HG02938 (cell line): ENCODE results near the gene POLR1D.

Experiments
- ATAC-seq: cut with Tn5 transposase; IDR thresholded peaks from one replicate; pipeline ENCODE4 v1.9.1; 2021; ENCODE audit warnings: mild to moderate bottlenecking, moderate library complexity; ENCODE audit not compliant: unreplicated experiment

The POLR1D gene

DNA sequence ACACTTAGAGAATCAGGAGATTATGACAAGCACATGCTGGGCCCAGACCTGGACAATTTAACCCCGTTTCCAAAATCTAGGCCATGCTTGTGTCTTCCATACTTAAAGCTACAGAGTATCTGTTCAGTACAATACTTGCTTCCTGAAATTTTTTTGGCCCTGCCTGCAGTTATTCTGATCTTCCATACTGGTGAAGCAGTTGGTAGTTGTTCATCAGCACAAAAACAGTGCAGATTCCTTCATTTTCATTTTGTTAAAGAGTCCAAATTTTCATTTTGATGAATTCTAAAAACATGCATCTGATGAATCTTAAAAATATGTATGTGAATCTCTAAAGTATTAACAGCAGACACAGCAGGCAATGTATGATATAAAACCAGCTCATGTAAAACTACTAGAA is 49.2 kb downstream of the POLR1D start:
- ATAC-seq, result no peak

DNA sequence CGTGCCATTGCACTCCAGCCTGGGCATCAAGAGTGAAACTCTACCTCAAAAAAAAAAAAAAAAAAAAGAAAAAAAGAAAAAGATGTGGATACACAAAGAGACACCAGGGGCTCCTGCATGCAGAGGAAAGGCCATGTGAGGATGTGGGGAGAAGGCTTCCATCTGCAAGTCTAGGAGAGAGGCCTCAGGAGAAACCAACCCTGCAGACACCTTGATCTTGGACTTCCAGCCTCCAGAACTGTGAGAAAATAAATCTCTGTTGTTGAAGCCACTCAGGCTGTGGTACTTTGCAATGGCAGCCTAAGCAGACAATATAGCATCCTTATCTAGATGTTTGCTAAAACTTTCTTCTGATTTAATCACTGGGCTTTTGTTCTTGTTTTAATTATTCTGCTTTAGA is 50.3 kb downstream of the POLR1D start:
- no peak for ATAC-seq
